Measurements from ENCODE around the gene HTR2A. TPM values are rescaled to one million over a fixed set of nuclear protein-coding genes. Genes with fewer than 3 reads are reported as not detected.

HTR2A gene
- total RNA-seq, 1 experiment from 2014 or later, result not detected

DNA sequence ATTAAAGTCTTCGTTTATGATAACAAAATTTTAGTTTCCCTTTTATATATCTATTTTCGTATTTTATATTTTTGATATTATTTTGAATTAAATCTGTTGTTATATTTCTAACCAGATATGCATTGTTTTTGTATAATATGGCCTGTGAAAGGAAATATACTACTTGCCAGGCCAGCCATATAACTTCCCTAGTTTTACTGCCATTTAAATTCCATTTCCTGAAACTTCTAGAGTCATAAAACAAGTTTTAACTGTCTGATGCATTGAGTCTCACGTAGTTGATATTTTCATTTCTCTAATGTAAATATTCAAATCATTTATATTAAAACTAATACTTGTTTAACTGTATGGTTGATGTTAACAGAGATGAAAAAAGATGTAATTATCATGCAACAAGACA, 113.3 kb downstream of the HTR2A start (continued):
- TF ChIP-seq ZSCAN18 (CRISPR knock-in tag; IDR thresholded peaks at IDR 0.05), result no peak

DNA sequence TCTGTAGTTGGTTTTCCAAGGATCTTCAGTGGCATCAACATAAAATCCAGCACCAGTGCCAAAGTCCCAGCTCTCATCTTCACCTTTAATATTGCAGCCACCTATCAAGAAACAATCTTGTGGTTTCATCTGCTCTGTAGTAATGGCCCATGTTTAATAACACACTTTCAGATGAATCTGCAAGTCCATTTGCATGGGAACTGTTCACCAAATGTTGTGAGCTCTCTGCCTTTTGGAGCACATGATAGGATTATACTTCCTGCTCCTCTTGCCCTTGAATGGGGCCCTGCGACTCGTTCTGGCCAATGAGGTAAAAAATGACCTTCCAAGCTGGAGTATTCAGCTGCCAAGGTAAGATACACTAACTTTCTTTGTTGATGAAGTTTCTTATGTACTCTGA, 114.2 kb downstream of the HTR2A start:
- CTCF ChIA-PET, result interaction anchor here (0.6 kb wide), 1 partner anchor 289 kb away, joined by 4 read pairs; no protein-coding TSS in a partner anchor
- Mint-ChIP-seq H3K4me1 (no peaks in the 10 kb centered on the region), H3K27ac (no peak overlapping the region), H3K4me3 (no peak overlapping the region), H3K9me3 (no peaks in the 10 kb centered on the region), H3K27me3 (ENCODE audit: low read depth) (no peaks in the 10 kb centered on the region), H3K36me3 (peaks cover 40% of the 10 kb centered on the region)
- DNase-seq (ENCODE audit: low spot score) (no peak), ATAC-seq (no peak)
- POLR2A ChIA-PET, result no interaction called here
- TF ChIP-seq, protein P1, sequence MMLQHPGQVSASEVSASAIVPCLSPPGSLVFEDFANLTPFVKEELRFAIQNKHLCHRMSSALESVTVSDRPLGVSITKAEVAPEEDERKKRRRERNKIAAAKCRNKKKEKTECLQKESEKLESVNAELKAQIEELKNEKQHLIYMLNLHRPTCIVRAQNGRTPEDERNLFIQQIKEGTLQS (CRISPR knock-in tag; conservative IDR thresholded peaks at IDR 0.05), result no peak
- no peak for TF ChIP-seq GRHL2 (CRISPR knock-in tag; IDR thresholded peaks at IDR 0.05; ENCODE audit: insufficient replicate concordance, severe bottlenecking)
- no peak for TF ChIP-seq PRRX2 (CRISPR knock-in tag; IDR thresholded peaks at IDR 0.05)
- no peak for TF ChIP-seq IRF2 (CRISPR knock-in tag; IDR thresholded peaks at IDR 0.05; ENCODE audit: borderline replicate concordance, low read depth)
- TF ChIP-seq, protein P2, sequence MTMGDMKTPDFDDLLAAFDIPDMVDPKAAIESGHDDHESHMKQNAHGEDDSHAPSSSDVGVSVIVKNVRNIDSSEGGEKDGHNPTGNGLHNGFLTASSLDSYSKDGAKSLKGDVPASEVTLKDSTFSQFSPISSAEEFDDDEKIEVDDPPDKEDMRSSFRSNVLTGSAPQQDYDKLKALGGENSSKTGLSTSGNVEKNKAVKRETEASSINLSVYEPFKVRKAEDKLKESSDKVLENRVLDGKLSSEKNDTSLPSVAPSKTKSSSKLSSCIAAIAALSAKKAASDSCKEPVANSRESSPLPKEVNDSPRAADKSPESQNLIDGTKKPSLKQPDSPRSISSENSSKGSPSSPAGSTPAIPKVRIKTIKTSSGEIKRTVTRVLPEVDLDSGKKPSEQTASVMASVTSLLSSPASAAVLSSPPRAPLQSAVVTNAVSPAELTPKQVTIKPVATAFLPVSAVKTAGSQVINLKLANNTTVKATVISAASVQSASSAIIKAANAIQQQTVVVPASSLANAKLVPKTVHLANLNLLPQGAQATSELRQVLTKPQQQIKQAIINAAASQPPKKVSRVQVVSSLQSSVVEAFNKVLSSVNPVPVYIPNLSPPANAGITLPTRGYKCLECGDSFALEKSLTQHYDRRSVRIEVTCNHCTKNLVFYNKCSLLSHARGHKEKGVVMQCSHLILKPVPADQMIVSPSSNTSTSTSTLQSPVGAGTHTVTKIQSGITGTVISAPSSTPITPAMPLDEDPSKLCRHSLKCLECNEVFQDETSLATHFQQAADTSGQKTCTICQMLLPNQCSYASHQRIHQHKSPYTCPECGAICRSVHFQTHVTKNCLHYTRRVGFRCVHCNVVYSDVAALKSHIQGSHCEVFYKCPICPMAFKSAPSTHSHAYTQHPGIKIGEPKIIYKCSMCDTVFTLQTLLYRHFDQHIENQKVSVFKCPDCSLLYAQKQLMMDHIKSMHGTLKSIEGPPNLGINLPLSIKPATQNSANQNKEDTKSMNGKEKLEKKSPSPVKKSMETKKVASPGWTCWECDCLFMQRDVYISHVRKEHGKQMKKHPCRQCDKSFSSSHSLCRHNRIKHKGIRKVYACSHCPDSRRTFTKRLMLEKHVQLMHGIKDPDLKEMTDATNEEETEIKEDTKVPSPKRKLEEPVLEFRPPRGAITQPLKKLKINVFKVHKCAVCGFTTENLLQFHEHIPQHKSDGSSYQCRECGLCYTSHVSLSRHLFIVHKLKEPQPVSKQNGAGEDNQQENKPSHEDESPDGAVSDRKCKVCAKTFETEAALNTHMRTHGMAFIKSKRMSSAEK (CRISPR knock-in tag; IDR thresholded peaks at IDR 0.05; ENCODE audit: borderline replicate concordance), result no peak
- TF ChIP-seq HMGA2 (CRISPR knock-in tag; IDR thresholded peaks at IDR 0.05), result no peak

DNA sequence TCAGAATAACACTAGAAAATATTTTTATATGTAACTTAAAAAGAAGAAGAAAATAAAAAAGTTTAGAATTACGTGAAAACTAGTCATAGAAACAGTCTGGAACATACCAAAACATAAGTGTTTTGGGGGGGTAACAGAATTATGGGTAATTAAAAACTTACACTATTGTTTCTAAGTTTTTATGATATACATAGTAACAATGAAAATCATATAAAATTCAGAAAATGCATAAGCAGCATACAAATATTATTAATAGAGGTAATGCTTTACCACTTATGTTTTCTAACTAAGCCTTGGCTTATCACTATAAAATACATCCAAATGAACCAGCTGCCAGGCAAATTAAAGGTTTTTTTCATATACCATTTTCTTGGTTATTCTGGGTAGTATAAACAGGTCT, 114.8 kb downstream of the HTR2A start:
- no peak overlapping the region for H3K4me3 Mint-ChIP-seq
- H3K9me3 Mint-ChIP-seq, result no peaks in the 10 kb centered on the region
- no peaks in the 10 kb centered on the region for H3K27me3 Mint-ChIP-seq (ENCODE audit: low read depth)
- no peak for ATAC-seq
- POLR2A ChIA-PET, result no interaction called here
- CTCF ChIA-PET, result interaction anchor here (0.6 kb wide), 1 partner anchor 288 kb away, joined by 4 read pairs; no protein-coding TSS in a partner anchor
- H3K36me3 Mint-ChIP-seq, result peaks cover 37% of the 10 kb centered on the region
- no peak for DNase-seq (ENCODE audit: low spot score)
- no peak overlapping the region for H3K27ac Mint-ChIP-seq
- H3K4me1 Mint-ChIP-seq, result no peaks in the 10 kb centered on the region
- TF ChIP-seq, protein P3, sequence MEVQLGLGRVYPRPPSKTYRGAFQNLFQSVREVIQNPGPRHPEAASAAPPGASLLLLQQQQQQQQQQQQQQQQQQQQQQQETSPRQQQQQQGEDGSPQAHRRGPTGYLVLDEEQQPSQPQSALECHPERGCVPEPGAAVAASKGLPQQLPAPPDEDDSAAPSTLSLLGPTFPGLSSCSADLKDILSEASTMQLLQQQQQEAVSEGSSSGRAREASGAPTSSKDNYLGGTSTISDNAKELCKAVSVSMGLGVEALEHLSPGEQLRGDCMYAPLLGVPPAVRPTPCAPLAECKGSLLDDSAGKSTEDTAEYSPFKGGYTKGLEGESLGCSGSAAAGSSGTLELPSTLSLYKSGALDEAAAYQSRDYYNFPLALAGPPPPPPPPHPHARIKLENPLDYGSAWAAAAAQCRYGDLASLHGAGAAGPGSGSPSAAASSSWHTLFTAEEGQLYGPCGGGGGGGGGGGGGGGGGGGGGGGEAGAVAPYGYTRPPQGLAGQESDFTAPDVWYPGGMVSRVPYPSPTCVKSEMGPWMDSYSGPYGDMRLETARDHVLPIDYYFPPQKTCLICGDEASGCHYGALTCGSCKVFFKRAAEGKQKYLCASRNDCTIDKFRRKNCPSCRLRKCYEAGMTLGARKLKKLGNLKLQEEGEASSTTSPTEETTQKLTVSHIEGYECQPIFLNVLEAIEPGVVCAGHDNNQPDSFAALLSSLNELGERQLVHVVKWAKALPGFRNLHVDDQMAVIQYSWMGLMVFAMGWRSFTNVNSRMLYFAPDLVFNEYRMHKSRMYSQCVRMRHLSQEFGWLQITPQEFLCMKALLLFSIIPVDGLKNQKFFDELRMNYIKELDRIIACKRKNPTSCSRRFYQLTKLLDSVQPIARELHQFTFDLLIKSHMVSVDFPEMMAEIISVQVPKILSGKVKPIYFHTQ (CRISPR knock-in tag; IDR thresholded peaks at IDR 0.05), result no peak
- TF ChIP-seq, protein P4, sequence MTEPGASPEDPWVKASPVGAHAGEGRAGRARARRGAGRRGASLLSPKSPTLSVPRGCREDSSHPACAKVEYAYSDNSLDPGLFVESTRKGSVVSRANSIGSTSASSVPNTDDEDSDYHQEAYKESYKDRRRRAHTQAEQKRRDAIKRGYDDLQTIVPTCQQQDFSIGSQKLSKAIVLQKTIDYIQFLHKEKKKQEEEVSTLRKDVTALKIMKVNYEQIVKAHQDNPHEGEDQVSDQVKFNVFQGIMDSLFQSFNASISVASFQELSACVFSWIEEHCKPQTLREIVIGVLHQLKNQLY (CRISPR knock-in tag; IDR thresholded peaks at IDR 0.05), result no peak
- TF ChIP-seq CREB1 (CRISPR knock-in tag; IDR thresholded peaks at IDR 0.05), result no peak
- TF ChIP-seq, protein P5, sequence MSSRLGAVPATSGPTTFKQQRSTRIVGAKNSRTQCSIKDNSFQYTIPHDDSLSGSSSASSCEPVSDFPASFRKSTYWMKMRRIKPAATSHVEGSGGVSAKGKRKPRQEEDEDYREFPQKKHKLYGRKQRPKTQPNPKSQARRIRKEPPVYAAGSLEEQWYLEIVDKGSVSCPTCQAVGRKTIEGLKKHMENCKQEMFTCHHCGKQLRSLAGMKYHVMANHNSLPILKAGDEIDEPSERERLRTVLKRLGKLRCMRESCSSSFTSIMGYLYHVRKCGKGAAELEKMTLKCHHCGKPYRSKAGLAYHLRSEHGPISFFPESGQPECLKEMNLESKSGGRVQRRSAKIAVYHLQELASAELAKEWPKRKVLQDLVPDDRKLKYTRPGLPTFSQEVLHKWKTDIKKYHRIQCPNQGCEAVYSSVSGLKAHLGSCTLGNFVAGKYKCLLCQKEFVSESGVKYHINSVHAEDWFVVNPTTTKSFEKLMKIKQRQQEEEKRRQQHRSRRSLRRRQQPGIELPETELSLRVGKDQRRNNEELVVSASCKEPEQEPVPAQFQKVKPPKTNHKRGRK (CRISPR knock-in tag; IDR thresholded peaks at IDR 0.05; ENCODE audit: borderline replicate concordance), result no peak
- no peak for TF ChIP-seq CTCF (IDR thresholded peaks at IDR 0.05)
- TF ChIP-seq SP1 (CRISPR knock-in tag; conservative IDR thresholded peaks at IDR 0.05), result no peak
- TF ChIP-seq GTF2I (CRISPR knock-in tag; conservative IDR thresholded peaks at IDR 0.05), result no peak
- TF ChIP-seq MXD4 (CRISPR knock-in tag; IDR thresholded peaks at IDR 0.05; ENCODE audit: borderline replicate concordance), result no peak
- no peak for TF ChIP-seq JUN (CRISPR knock-in tag; IDR thresholded peaks at IDR 0.05)
- TF ChIP-seq ZNF416 (CRISPR knock-in tag; IDR thresholded peaks at IDR 0.05), result no peak
- no peak for TF ChIP-seq GABPB1 (CRISPR knock-in tag; IDR thresholded peaks at IDR 0.05)
- no peak for TF ChIP-seq FOXJ3 (CRISPR knock-in tag; IDR thresholded peaks at IDR 0.05; ENCODE audit: borderline replicate concordance)
- no peak for TF ChIP-seq TP53 (CRISPR knock-in tag; IDR thresholded peaks at IDR 0.05)
- TF ChIP-seq, protein P6, sequence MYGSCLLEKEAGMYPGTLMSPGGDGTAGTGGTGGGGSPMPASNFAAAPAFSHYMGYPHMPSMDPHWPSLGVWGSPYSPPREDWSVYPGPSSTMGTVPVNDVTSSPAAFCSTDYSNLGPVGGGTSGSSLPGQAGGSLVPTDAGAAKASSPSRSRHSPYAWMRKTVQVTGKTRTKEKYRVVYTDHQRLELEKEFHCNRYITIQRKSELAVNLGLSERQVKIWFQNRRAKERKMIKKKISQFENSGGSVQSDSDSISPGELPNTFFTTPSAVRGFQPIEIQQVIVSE (CRISPR knock-in tag; IDR thresholded peaks at IDR 0.05; ENCODE audit: borderline replicate concordance), result no peak

Measured in WTC11 (cell line).